Neutrophil (primary cell): ENCODE results near the gene ZDHHC4.

ENCODE experiments used
- H3K27ac ChIP-seq: fragments of 200-600 bp; sonication (generic); 2 replicates; pipeline ENCODE4 v1.5.1; 2016; ENCODE audit warnings: mild to moderate bottlenecking, moderate library complexity
- H3K27me3 ChIP-seq: fragments of 200-600 bp; sonication (generic); 2 replicates; pipeline ENCODE4 v1.6.0; 2016; ENCODE audit warnings: mild to moderate bottlenecking
- H3K36me3 ChIP-seq: fragments of 200-600 bp; sonication (generic); 2 replicates; pipeline ENCODE4 v1.5.1; 2017
- H3K4me1 ChIP-seq, 2 experiments: fragments of 200-600 bp in 1 of 2; sonication (generic) in 1 of 2; 1 replicate in 1 of 2; 2 replicates in 1 of 2; pipeline versions ENCODE4 v1.5.1 to v1.6.1; 2013 to 2016; ENCODE audit warnings: low read depth in 1 of 2, low read length in 1 of 2, mild to moderate bottlenecking in 1 of 2, moderate library complexity in 1 of 2; ENCODE audit not compliant: control insufficient read depth in 1 of 2, insufficient read depth in 1 of 2
- H3K4me3 ChIP-seq, 2 experiments: fragments of 200-600 bp in 1 of 2; sonication (generic) in 1 of 2; 1 replicate in 1 of 2; 2 replicates in 1 of 2; pipeline ENCODE4 v1.5.1; 2013 to 2016; ENCODE audit warnings: low read depth in 1 of 2, low read length in 1 of 2, mild to moderate bottlenecking in 1 of 2, moderate library complexity in 1 of 2
- H3K9me3 ChIP-seq: fragments of 200-600 bp; sonication (generic); 2 replicates; pipeline ENCODE4 v1.5.1; 2016
- CTCF ChIP-seq: fragments of 200-600 bp; sonication (generic); IDR thresholded peaks from 2 replicates; pipeline ENCODE4 v1.5.1; 2016; ENCODE audit warnings: antibody characterized with exemption

ZDHHC4 gene

DNA sequence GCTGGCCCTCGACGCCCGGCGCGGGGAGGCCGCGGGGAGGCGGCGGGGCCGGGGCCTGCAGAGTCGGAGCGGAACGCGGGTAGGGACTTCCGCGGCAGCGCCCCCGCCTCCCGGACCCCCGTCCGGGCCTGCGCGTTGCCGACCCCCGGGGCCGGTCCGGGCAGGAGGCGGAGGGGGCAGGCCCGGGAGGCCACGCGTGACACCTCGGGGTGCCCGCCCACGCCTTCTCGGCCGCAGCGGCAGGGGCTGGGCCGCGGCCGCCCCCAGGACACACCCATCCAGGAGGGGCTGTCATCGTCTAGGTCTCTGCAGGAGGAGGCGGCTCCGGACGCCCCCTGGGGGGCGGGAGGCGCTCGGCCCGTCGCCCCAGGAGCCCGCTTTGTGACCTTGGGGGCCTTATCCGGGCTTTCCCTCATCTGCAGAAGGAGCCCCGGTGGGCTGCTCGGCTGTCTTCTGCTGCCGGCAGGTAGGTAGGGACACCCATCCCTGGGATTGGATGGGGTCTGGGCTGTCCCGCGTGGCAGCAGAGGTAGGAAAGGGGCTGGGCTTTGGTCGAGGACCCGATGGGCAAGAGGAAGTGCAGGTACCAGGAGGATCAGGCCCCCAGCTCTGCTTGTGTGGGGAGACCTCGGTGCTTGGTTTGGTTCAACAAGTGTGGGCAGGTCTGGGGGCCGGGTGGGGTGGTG, 60.4 kb downstream of the ZDHHC4 start:
- Histone ChIP-seq H3K27ac (peak overlapping the region; percentile 96), H3K27me3 (no peaks in the 10 kb centered on the region), H3K36me3 (peaks cover 32% of the 10 kb centered on the region), H3K4me1 (peaks cover 45 to 50% of the 10 kb centered on the region in 2 experiments), H3K9me3 (no peaks in the 10 kb centered on the region), H3K4me3 (peak overlapping the region; percentile 70 to 72)
- TF ChIP-seq CTCF: peak; percentile 19
